Tibial nerve (tissue), 4 donors: ENCODE measurements around the gene SCOC.

ENCODE experiments used
- CTCF ChIP-seq, 5 experiments: fragments of 200-600 bp in 3 of 5; fragments of 450-650 bp in 2 of 5; sonication (generic) in 3 of 5; IDR thresholded peaks; one replicate each; pipeline ENCODE4 v1.5.1; 2016 to 2019; ENCODE audit warnings: antibody characterized with exemption in 5 of 5, mild to moderate bottlenecking in 3 of 5, moderate library complexity in 2 of 5
- EP300 ChIP-seq, 2 donors: sonication (generic); formaldehyde crosslinking; IDR thresholded peaks; one replicate each; pipeline ENCODE4 v1.6.1; 2017; ENCODE audit warnings: antibody characterized with exemption in 2 of 2, mild to moderate bottlenecking in 1 of 2
- POLR2A ChIP-seq, 2 donors: fragments of 450-650 bp; IDR thresholded peaks; one replicate each; pipeline ENCODE4 v1.6.1; 2017; ENCODE audit warnings: antibody characterized with exemption in 2 of 2, mild to moderate bottlenecking in 2 of 2, moderate library complexity in 2 of 2

GRCh38 chr4:140346136-140346535 is 27.3 kb upstream of the SCOC start:
- TF ChIP-seq EP300 (IDR thresholded peaks at IDR 0.05): no peak
- TF ChIP-seq POLR2A (IDR thresholded peaks at IDR 0.05): no peak
- TF ChIP-seq CTCF (IDR thresholded peaks at IDR 0.05): no peak
